GM12878 (cell line): ENCODE results near the gene SIM1. TPM values are rescaled to one million over a fixed set of nuclear protein-coding genes. Genes with fewer than 3 reads are reported as not detected.

Source experiments
- ATAC-seq: fragments of 200-7000 bp; cut with Tn5 transposase; 3 replicates; pipeline ENCODE4 v1.9.1; 2020; ENCODE audit warnings: mild to moderate bottlenecking, moderate library complexity
- BruUV-seq: library from RNA; stranded (reverse); fragments of 400-500 nt; replicated peaks from 2 replicates; lab custom pipeline; 2021; lab: Mats Ljungman, UMichigan
- CTCF ChIA-PET: fragments of 300-600 bp; sonication (Branson Sonifier 250); formaldehyde crosslinking; extraction: SDS; loops from one replicate; lab custom pipeline; 2021; ENCODE audit warnings: inconsistent platforms; lab: Yijun Ruan, JAX
- POLR2A ChIA-PET: fragments of 350-600 bp; formaldehyde crosslinking; extraction: SDS; loops from one replicate; lab custom pipeline; 2021; ENCODE audit warnings: inconsistent platforms; lab: Charles Lee
- RAD21 ChIA-PET: fragments of 300-600 bp; sonication (Branson Sonifier 250); formaldehyde crosslinking; loops from one replicate; lab custom pipeline; 2023; ENCODE audit warnings: antibody characterized with exemption; ENCODE audit not compliant: unreplicated experiment; lab: Charles Lee
- SMC1A ChIA-PET: fragments of 300-600 bp; sonication (Branson Sonifier 250); formaldehyde crosslinking; loops from one replicate; lab custom pipeline; 2023; ENCODE audit not compliant: unreplicated experiment, uncharacterized antibody; lab: Charles Lee
- DNase-seq: peaks from one replicate; pipeline ENCODE4 v3.0.0-alpha.2; 2011; ENCODE audit warnings: low read depth, low spot score
- FAIRE-seq: peaks from 3 replicates; lab custom pipeline; 2011; peaks lifted over from hg19 to GRCh38; lab: Jason Lieb, UNC
- H2AFZ ChIP-seq: 2 replicates; pipeline ENCODE4 v1.6.0; 2011; ENCODE audit warnings: low read depth, low read length, control low read depth; ENCODE audit not compliant: control insufficient read depth
- H3K27ac ChIP-seq: 2 replicates; pipeline ENCODE4 v1.5.1; 2011; ENCODE audit warnings: control low read depth; ENCODE audit not compliant: control insufficient read depth, insufficient read depth
- H3K27me3 ChIP-seq, 2 experiments: replicated peaks in 1 of 2; 2 replicates each; pipeline versions ENCODE4 v1.6.0 to v1.6.1; 2011; ENCODE audit warnings: low read length in 1 of 2; ENCODE audit not compliant: control insufficient read depth in 2 of 2, insufficient read depth in 2 of 2
- H3K36me3 ChIP-seq, 2 experiments: 2 replicates each; pipeline ENCODE4 v1.5.1; 2011; ENCODE audit warnings: low read length in 1 of 2; ENCODE audit not compliant: control insufficient read depth in 2 of 2, insufficient read depth in 2 of 2
- H3K4me1 ChIP-seq: 2 replicates; pipeline ENCODE4 v1.6.1; 2011; ENCODE audit warnings: mild to moderate bottlenecking, low read length, moderate library complexity, mixed read lengths; ENCODE audit not compliant: control insufficient read depth, insufficient read depth
- H3K4me2 ChIP-seq: 2 replicates; pipeline ENCODE4 v1.6.0; 2011; ENCODE audit warnings: control low read depth; ENCODE audit not compliant: control insufficient read depth, insufficient read depth
- H3K4me3 ChIP-seq: fragments of 200-600 bp; sonication (generic); 2 replicates; pipeline ENCODE4 v1.5.1; 2016
- H3K79me2 ChIP-seq: 2 replicates; pipeline ENCODE4 v1.6.0; 2011; ENCODE audit warnings: low read length; ENCODE audit not compliant: control insufficient read depth, insufficient read depth
- H3K9ac ChIP-seq: 2 replicates; pipeline ENCODE4 v1.8.0; 2011; ENCODE audit warnings: low read length, control low read depth, mixed read lengths; ENCODE audit not compliant: control insufficient read depth, insufficient read depth
- H3K9me3 ChIP-seq: replicated peaks from 3 replicates; pipeline ENCODE4 v1.5.1; 2011; ENCODE audit warnings: mild to moderate bottlenecking, low read length; ENCODE audit not compliant: control insufficient read depth, insufficient read depth
- H4K20me1 ChIP-seq: 2 replicates; pipeline ENCODE4 v1.6.0; 2011; ENCODE audit not compliant: control insufficient read depth, insufficient read depth
- CHD4 ChIP-seq: fragments of 200-600 bp; sonication (generic); IDR thresholded peaks from 2 replicates; pipeline ENCODE4 v1.6.1; 2016; ENCODE audit warnings: mild to moderate bottlenecking
- EGR1 ChIP-seq, 2 experiments: IDR thresholded peaks; 1 replicate in 1 of 2; 2 replicates in 1 of 2; pipeline ENCODE4 v1.6.1; 2011 to 2012; ENCODE audit warnings: low read depth in 2 of 2, low read length in 2 of 2, borderline replicate concordance in 1 of 2, mild to moderate bottlenecking in 1 of 2, moderate library complexity in 1 of 2
- KDM1A ChIP-seq: fragments of 200-600 bp; sonication (generic); IDR thresholded peaks from 2 replicates; pipeline ENCODE4 v1.6.1; 2016; ENCODE audit warnings: borderline replicate concordance
- MXI1 ChIP-seq: fragments of 150-350 bp; IDR thresholded peaks from 2 replicates; pipeline ENCODE4 v1.6.1; 2011; ENCODE audit warnings: low read depth, mild to moderate bottlenecking, inconsistent platforms, low read length, improper control_type of control experiment
- SIN3A ChIP-seq: IDR thresholded peaks from 2 replicates; pipeline ENCODE4 v1.6.1; 2012; ENCODE audit warnings: low read depth, low read length, improper control_type of control experiment
- STAT1 ChIP-seq: fragments of 450-650 bp; conservative IDR thresholded peaks from 2 replicates; pipeline ENCODE4 v1.6.1; 2014; ENCODE audit warnings: antibody characterized with exemption, mild to moderate bottlenecking
- TARDBP ChIP-seq: IDR thresholded peaks from 2 replicates; pipeline ENCODE4 v1.6.1; 2016; ENCODE audit warnings: borderline replicate concordance
- TCF7 ChIP-seq: IDR thresholded peaks from 2 replicates; pipeline ENCODE4 v1.6.1; 2014; ENCODE audit warnings: antibody characterized with exemption, borderline replicate concordance
- ZNF207 ChIP-seq: fragments of 450-650 bp; IDR thresholded peaks from 2 replicates; pipeline ENCODE4 v1.6.1; 2014; ENCODE audit warnings: antibody characterized with exemption, mild to moderate bottlenecking, borderline replicate concordance
- WGBS: methylation state at CpG from one replicate; pipeline ENCODE4 v1.1.6; 2016; ENCODE audit warnings: low lambda C conversion rate; ENCODE audit not compliant: insufficient replicate concordance, insufficient coverage; ENCODE audit errors: missing lambda C conversion rate; 5-methylcytosine and 5-hydroxymethylcytosine counted together
- in situ Hi-C: fragments of 300-500 bp; cut with MboI; formaldehyde crosslinking; loops from 9 replicates; pipeline ENCODE4 v1.14.3; 2018; ENCODE audit warnings: mixed read lengths
- intact Hi-C: fragments of 100-400 bp; cut with micrococcal nuclease; formaldehyde crosslinking; loops from one replicate; pipeline ENCODE4 v1.14.2; 2022; ENCODE audit not compliant: unreplicated experiment
- polyA plus RNA-seq, 11 experiments: library from polyadenylated mRNA; depleted of rRNA in 4 of 11; unstranded in 6 of 11; stranded (reverse) in 5 of 11; fragments of >200 nt; fragmentation: Nextera tagmentation in 4 of 11; fragmentation: Illumina TruSeq in 1 of 11; extraction: Ambion mirVana in 4 of 11; extraction: Trizol in 1 of 11; gene quantifications; 1 replicate in 1 of 11; 2 replicates in 10 of 11; pipeline versions ENCODE4 v1.2.1 to v1.2.3, GENCODE V29; 2011 to 2016; ENCODE audit warnings: inconsistent platforms in 2 of 11, missing spikeins in 2 of 11, low read depth in 1 of 11
- total RNA-seq, 4 experiments: library from RNA; depleted of rRNA in 3 of 4; stranded (reverse); fragments of >200 nt in 3 of 4; fragmentation: Illumina TruSeq in 1 of 4; extraction: Trizol in 1 of 4; gene quantifications; 2 replicates each; pipeline versions ENCODE4 v1.2.1 to v1.2.3, GENCODE V29; 2013 to 2021
- TF ChIP-seq, protein P1 (sequence below): fragments of 450-650 bp; IDR thresholded peaks from 2 replicates; pipeline ENCODE4 v1.6.1; 2018; ENCODE audit warnings: borderline replicate concordance, mild to moderate bottlenecking; ENCODE audit not compliant: partially characterized antibody

The SIM1 gene
- total and polyA plus RNA-seq, 10 of the 15 experiments (the other 5 are each of a cell fraction or from before 2014, with no cell fraction given): not detected

DNA sequence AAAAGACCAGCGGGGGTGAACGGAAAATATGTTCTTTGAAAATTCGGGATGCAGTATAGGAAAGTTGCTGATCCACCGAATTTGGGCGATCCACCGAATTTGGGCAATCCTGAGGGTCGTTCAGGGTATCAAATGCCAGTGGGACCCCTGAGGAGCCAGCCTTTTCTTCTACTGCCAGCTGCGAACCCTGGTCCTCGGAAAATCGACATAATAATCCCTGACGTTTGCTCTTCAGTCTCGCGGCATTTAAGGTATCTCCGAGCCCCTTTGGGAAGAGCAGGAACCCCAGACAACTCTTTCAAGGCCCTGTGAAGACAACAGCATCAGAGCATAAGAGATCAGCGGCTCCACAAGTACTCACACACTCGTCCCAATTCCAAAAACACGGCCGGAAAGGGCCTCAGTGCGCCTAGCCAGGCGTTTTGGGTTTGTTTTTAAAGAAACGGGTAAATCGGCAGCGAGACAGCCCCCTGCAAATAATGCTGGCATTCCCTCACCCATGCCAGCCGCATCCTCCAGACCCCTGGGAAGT is 1.0 kb downstream of the SIM1 start:
- 41% methylated on average over 24 of the region's 24 CpGs for WGBS
- Histone ChIP-seq H3K36me3 (no peaks in the 10 kb centered on the region), H3K9me3 (peaks cover 2% of the 10 kb centered on the region; the same call in 1 of the 3 replicates), H3K79me2 (no peaks in the 10 kb centered on the region), H2AFZ (no peak overlapping the region), H3K4me3 (no peak overlapping the region), H4K20me1 (no peaks in the 10 kb centered on the region), H3K4me1 (no peaks in the 10 kb centered on the region), H3K27me3 (peaks cover 24 to 56% of the 10 kb centered on the region in 2 experiments), H3K9ac (no peak overlapping the region), H3K27ac (no peak overlapping the region), H3K4me2 (no peak overlapping the region)
- intact Hi-C loops: no loop called here
- POLR2A ChIA-PET: no interaction called here
- no peak for TF ChIP-seq ZNF207
- RAD21 ChIA-PET: no interaction called here
- CTCF ChIA-PET: interaction anchor here (0.8 to 1.4 kb wide), 3 partner anchors 15 to 352 kb away, joined by 3 to 4 read pairs (median 3); no protein-coding TSS in a partner anchor
- ATAC-seq (no peak), FAIRE-seq (no peak), DNase-seq (no peak)
- in situ Hi-C loops: no loop called here
- SMC1A ChIA-PET: no interaction called here
- BruUV-seq: no TSS peak

DNA sequence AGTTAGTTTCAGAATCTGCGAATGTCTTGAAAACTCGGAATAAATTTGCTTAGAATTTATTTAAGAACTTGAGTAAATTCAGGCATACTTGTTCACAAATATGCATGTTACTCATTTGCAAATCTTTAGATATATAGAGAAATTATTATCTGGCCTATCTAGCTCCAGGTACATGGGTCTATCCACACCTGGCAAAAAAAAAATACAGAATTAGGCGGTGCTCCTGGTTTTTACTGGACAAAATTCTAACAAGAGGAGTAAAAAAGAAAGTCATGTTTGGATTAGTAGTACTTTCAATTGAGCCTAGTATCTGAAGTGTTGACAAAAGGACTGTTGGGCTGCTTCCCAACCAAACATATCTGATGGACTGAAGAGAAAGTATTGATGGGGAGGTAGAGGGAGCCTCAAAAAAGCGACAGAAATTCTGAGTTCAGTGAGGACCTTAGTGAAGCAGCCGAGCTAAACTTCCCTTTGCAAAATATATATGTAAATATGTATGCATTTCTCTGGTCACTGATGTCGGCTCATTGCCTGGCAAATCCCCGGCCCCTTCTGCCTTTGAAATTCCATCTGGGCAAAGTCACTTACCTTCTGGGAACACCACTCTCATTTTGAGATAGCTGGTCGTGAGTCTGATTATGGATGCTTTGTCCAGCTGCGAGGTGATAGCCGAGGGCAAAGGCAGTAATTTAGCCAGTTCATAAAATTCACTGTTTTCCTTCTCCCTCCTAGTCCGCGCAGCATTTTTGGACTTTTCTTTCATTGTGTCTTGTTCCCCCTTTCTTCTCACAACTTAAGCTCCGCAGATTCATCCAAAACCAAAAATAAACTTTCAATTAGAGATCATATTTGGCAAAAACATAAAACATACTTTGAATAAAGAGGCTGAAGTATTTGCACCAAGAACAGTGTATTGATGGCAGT is 1.8 kb downstream of the SIM1 start:
- ChIA-PET SMC1A (interaction anchor here (0.7 kb wide), 1 partner anchor 346 kb away, joined by 3 read pairs; no protein-coding TSS in a partner anchor), POLR2A (no interaction called here), RAD21 (no interaction called here), CTCF (interaction anchor here (0.7 to 1.4 kb wide), 9 partner anchors 12 to 876 kb away, joined by 3 to 4 read pairs (median 3); no protein-coding TSS in a partner anchor)
- H3K27me3 ChIP-seq: peaks cover 26 to 63% of the 10 kb centered on the region in 2 experiments
- H3K9me3 ChIP-seq: peaks cover 2% of the 10 kb centered on the region; the same call in 1 of the 3 replicates
- TF ChIP-seq CHD4 (no peak), KDM1A (no peak), MXI1 (no peak), TARDBP (no peak), SIN3A (no peak), STAT1 (no peak), TCF7 (no peak), EGR1 (IDR thresholded peaks at IDR 0.05; ENCODE audit: borderline replicate concordance in 1 of 2, low read depth in 2 of 2, low read length in 2 of 2) (no peak)
- TF ChIP-seq, protein P1, sequence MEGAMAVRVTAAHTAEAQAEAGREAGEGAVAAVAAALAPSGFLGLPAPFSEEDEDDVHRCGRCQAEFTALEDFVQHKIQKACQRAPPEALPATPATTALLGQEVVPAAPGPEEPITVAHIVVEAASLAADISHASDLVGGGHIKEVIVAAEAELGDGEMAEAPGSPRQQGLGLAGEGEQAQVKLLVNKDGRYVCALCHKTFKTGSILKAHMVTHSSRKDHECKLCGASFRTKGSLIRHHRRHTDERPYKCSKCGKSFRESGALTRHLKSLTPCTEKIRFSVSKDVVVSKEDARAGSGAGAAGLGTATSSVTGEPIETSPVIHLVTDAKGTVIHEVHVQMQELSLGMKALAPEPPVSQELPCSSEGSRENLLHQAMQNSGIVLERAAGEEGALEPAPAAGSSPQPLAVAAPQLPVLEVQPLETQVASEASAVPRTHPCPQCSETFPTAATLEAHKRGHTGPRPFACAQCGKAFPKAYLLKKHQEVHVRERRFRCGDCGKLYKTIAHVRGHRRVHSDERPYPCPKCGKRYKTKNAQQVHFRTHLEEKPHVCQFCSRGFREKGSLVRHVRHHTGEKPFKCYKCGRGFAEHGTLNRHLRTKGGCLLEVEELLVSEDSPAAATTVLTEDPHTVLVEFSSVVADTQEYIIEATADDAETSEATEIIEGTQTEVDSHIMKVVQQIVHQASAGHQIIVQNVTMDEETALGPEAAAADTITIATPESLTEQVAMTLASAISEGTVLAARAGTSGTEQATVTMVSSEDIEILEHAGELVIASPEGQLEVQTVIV: no peak
- WGBS: 14% methylated on average over 13 of the region's 13 CpGs
- no peaks in the 10 kb centered on the region for H3K4me1 ChIP-seq
- no peak overlapping the region for H3K4me3 ChIP-seq
- H3K36me3 ChIP-seq: no peaks in the 10 kb centered on the region
- intact Hi-C loops (no loop called here), in situ Hi-C loops (no loop called here)
- no peaks in the 10 kb centered on the region for H4K20me1 ChIP-seq
- BruUV-seq: no TSS peak
- no peak overlapping the region for H3K9ac ChIP-seq
- no peak overlapping the region for H2AFZ ChIP-seq
- no peak for FAIRE-seq
- DNase-seq: no peak
- H3K27ac ChIP-seq: no peak overlapping the region
- ATAC-seq: no peak
- no peak overlapping the region for H3K4me2 ChIP-seq
- no peaks in the 10 kb centered on the region for H3K79me2 ChIP-seq
